ENCODE measurements around the gene USP31. TPM values are rescaled to one million over a fixed set of nuclear protein-coding genes. Genes with fewer than 3 reads are reported as not detected.
A peak's percentile ranks its signal among the peaks of the same experiment; 100 is the strongest.

USP31 gene
- total RNA-seq, 1 experiment from 2014 or later = 16.1 TPM

DNA sequence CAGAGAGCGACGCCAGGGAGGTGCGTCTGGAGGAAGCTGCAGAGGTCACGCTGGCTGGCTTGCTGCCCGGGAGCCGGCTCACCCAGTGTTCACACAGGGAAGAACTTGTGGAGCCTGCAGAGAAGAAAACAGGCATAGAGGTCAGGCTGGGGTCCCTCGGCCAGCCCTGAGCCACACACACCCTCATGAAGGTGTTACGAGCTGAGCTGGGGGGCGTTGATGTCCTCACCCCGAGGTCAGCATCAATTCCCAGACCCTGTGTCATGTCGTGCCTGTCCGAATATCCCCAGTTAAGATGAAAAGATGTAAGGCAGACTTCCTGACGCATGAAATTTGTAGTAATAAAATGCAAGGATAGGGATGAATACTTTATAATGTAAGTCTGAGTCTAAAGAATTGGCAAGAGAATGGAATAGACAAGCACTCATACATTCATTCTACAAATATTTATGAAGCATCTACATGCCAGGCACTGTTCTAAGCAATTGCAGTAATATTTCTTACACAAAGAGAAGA, 77.1 kb downstream of the USP31 start:
- Histone ChIP-seq H3K79me2 (ENCODE audit: insufficient read depth, low read length) (no peaks in the 10 kb centered on the region), H3K79me1 (ENCODE audit: insufficient read depth, low read depth, low read length, poor library complexity, severe bottlenecking) (no peaks in the 10 kb centered on the region), H3K9me3 (ENCODE audit: control insufficient read depth, low read depth, low read length) (no peaks in the 10 kb centered on the region), H3K23me2 (ENCODE audit: insufficient read length, low read depth, low read length, poor library complexity, severe bottlenecking) (no peaks in the 10 kb centered on the region), H2BK5ac (ENCODE audit: insufficient read length, low read length) (no peak overlapping the region), H2BK120ac (ENCODE audit: low read depth, low read length, poor library complexity, severe bottlenecking) (no peak overlapping the region), H3K56ac (ENCODE audit: insufficient read length, low read depth, low read length) (no peak overlapping the region), H4K91ac (ENCODE audit: insufficient read length, low read depth, low read length) (no peak overlapping the region), H2BK12ac (ENCODE audit: insufficient read length, low read depth, low read length) (no peak overlapping the region), H2AK5ac (ENCODE audit: insufficient read length, low read length) (no peak overlapping the region), H3K4ac (ENCODE audit: low read depth, low read length) (no peak overlapping the region), H2BK15ac (ENCODE audit: low read depth, low read length) (no peak overlapping the region), H3K9ac (ENCODE audit: extremely low read depth, insufficient read length, low read length) (no peak overlapping the region), H3T11ph (ENCODE audit: low read length) (no peak overlapping the region), H4K5ac (ENCODE audit: insufficient read length, low read depth, low read length) (no peak overlapping the region), H3K27ac (ENCODE audit: insufficient read length, low read depth, low read length) (no peak overlapping the region), H4K20me1 (ENCODE audit: control insufficient read depth, insufficient read depth, insufficient read length) (no peaks in the 10 kb centered on the region), H2AFZ (ENCODE audit: low read length) (no peak overlapping the region), H3K27me3 (ENCODE audit: insufficient read depth, low read length) (no peaks in the 10 kb centered on the region), H4K8ac (replicated peaks; ENCODE audit: insufficient read length, low read depth, low read length) (no peak overlapping the region), H3K18ac (ENCODE audit: insufficient read length, low read depth, low read length) (no peak overlapping the region), H2BK20ac (ENCODE audit: low read depth, low read length, poor library complexity, severe bottlenecking) (no peak overlapping the region), H3K4me1 (ENCODE audit: insufficient read depth, low read length) (no peaks in the 10 kb centered on the region), H3K4me2 (ENCODE audit: insufficient read depth, insufficient read length, low read length) (no peak overlapping the region), H3K23ac (ENCODE audit: insufficient read length, low read depth, low read length) (no peak overlapping the region), H3K14ac (ENCODE audit: insufficient read depth, low read length) (no peak overlapping the region)
- no peak for DNase-seq
- TF ChIP-seq, protein P1, sequence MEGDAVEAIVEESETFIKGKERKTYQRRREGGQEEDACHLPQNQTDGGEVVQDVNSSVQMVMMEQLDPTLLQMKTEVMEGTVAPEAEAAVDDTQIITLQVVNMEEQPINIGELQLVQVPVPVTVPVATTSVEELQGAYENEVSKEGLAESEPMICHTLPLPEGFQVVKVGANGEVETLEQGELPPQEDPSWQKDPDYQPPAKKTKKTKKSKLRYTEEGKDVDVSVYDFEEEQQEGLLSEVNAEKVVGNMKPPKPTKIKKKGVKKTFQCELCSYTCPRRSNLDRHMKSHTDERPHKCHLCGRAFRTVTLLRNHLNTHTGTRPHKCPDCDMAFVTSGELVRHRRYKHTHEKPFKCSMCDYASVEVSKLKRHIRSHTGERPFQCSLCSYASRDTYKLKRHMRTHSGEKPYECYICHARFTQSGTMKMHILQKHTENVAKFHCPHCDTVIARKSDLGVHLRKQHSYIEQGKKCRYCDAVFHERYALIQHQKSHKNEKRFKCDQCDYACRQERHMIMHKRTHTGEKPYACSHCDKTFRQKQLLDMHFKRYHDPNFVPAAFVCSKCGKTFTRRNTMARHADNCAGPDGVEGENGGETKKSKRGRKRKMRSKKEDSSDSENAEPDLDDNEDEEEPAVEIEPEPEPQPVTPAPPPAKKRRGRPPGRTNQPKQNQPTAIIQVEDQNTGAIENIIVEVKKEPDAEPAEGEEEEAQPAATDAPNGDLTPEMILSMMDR (conservative IDR thresholded peaks at IDR 0.05) = no peak
- Mint-ChIP-seq H3K27ac (peak overlapping the region in 1 of 3 experiments; percentile 89; a peak in 2 of 7 replicates), H3K36me3 (ENCODE audit: insufficient read depth in 1 of 3, low read depth in 3 of 3) (peaks cover 31 to 61% (median 59%) of the 10 kb centered on the region in 3 experiments; a peak in 6 of 7 replicates), H3K4me3 (no peak overlapping the region), H3K27me3 (ENCODE audit: low read depth) (no peaks in the 10 kb centered on the region), H3K4me1 (peaks cover 0 to 4% of the 10 kb centered on the region in 2 experiments; a peak in 1 of 4 replicates), H3K9me3 (no peaks in the 10 kb centered on the region)
- no CpG with 5 or more reads among the region's 13 CpGs for WGBS (ENCODE audit: extremely low coverage, insufficient read length, low lambda C conversion rate)

All from H9 (cell line).